Natural killer cell treated with Interleukin-12 subunit alpha and Interleukin-12 subunit beta and Interleukin-15 and Interleukin-18, amount 100 ng/mL, for 72 hours (primary cell): ENCODE data around the gene MYL6. TPM values are rescaled to one million over a fixed set of nuclear protein-coding genes. Genes with fewer than 3 reads are reported as not detected.
A peak's percentile ranks its signal among the peaks of the same experiment; 100 is the strongest.
"Not testable (repeated sequence)": the region's sequence is repeated elsewhere in the genome, so short reads cannot be mapped to it uniquely, and the experiment has no call there.

Experiments
- ATAC-seq, 2 donors: fragments of 150-1000 bp; cut with Tn5 transposase in 1 of 2; sonication (Bioruptor Pico), chemical (Tn5 transposase) in 1 of 2; 2 replicates each; pipeline ENCODE4 v1.10.0; 2021
- DNase-seq: peaks from one replicate; pipeline ENCODE4 v3.0.0; 2022; ENCODE audit warnings: low spot score
- H3K27ac Mint-ChIP-seq, 2 donors: 1 replicate in 1 of 2; 2 replicates in 1 of 2; pipeline ENCODE4 v1.8.0; 2022; ENCODE audit warnings: mixed read lengths in 2 of 2, mild to moderate bottlenecking in 1 of 2, moderate library complexity in 1 of 2
- H3K27me3 Mint-ChIP-seq, 2 donors: 1 replicate in 1 of 2; 2 replicates in 1 of 2; pipeline ENCODE4 v1.8.0; 2022; ENCODE audit warnings: mixed read lengths in 2 of 2
- H3K36me3 Mint-ChIP-seq: one replicate; pipeline ENCODE4 v1.8.0; 2022; ENCODE audit warnings: mixed read lengths
- H3K4me1 Mint-ChIP-seq, 2 donors: 1 replicate in 1 of 2; 2 replicates in 1 of 2; pipeline ENCODE4 v1.8.0; 2022; ENCODE audit warnings: low read depth in 2 of 2, mixed read lengths in 2 of 2, mild to moderate bottlenecking in 1 of 2
- H3K4me3 Mint-ChIP-seq: one replicate; pipeline ENCODE4 v1.8.0; 2022; ENCODE audit warnings: mixed read lengths
- H3K9me3 Mint-ChIP-seq: 2 replicates; pipeline ENCODE4 v1.8.0; 2022; ENCODE audit warnings: mixed read lengths
- total RNA-seq, 2 donors: library from RNA; stranded (reverse); gene quantifications; one replicate each; pipeline ENCODE4 v1.2.3, GENCODE V29; 2022

MYL6 gene
- total RNA-seq, result 1,000 to 10,000 TPM; 1,441 to 1,555 TPM

- DNase-seq (peak; percentile 94), ATAC-seq (peak; percentile 91 to 95)
- peaks cover 42 to 48% of the 10 kb centered on the region in 2 donors for H3K4me1 Mint-ChIP-seq
- peaks cover 35% of the 10 kb centered on the region for H3K36me3 Mint-ChIP-seq
- H3K27ac Mint-ChIP-seq, result peak within 1 kb of the TSS; percentile 94 to 98
- no peaks in the 10 kb centered on the region for H3K9me3 Mint-ChIP-seq
- H3K4me3 Mint-ChIP-seq, result peak within 1 kb of the TSS; percentile 100
- H3K27me3 Mint-ChIP-seq, result no peaks in the 10 kb centered on the region
Measured at GRCh38 chr12:56158029-56158925, at the start of gene MYL6. Gene MYL6 (plus strand): TSS chr12:56158359. CDS start chr12:56158402, 43 bp downstream.

- no peak overlapping the region for H3K27ac Mint-ChIP-seq
- ATAC-seq, result no peak
- no peaks in the 10 kb centered on the region for H3K9me3 Mint-ChIP-seq
- no peaks in the 10 kb centered on the region for H3K27me3 Mint-ChIP-seq
- H3K4me3 Mint-ChIP-seq, result no peak overlapping the region
- peaks cover 46% of the 10 kb centered on the region for H3K36me3 Mint-ChIP-seq
- peaks cover 12 to 24% of the 10 kb centered on the region in 2 donors for H3K4me1 Mint-ChIP-seq
- DNase-seq, result peak; percentile 49
Measured at GRCh38 chr12:56110571-56110970, 47.6 kb upstream of the MYL6 start.

DNA sequence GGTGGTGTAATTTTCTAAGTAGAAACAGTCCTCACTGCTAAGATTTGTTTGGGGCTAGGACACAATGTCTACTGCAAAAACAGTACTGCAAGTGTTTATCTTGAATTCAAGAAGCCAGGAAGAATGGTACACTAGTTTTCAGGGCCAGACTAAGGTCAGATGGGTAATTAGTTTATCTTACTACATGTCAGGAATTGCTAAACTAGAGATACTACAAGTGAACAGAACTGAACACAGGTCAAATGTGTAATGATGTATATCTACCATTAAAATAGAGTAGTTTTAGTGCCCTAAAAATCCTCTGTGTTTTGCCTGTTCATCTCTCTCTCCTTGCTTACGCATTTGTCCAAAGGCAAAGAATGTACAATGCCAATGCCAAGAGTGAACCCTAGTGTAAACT is 44.1 kb upstream of the MYL6 start:
- Mint-ChIP-seq H3K9me3 (no peaks in the 10 kb centered on the region), H3K4me3 (no peak overlapping the region), H3K27me3 (no peaks in the 10 kb centered on the region), H3K27ac (peak overlapping the region; percentile 62 to 64), H3K4me1 (peaks cover 16 to 29% of the 10 kb centered on the region in 2 donors), H3K36me3 (peaks cover 45% of the 10 kb centered on the region)
- no peak for DNase-seq
- ATAC-seq, result no peak

DNA sequence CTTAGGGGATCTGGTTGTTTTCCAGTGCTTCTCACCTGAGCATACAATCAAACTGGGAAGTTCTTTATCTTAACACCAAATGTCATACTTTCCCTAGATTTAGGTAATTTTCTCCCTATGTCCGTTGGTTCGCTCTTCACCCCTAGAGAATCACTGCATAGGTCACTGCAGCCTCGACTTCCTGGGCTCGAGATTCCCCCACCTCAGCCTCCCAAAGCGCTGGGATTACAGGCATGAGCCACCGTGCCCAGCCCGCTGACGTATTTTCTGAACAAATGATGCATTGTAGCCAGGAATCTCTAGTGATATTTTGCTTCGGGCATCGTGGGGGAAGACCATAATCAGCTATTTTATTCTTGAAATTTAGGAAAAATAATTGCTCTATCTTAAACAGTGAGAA is 42.8 kb upstream of the MYL6 start:
- ATAC-seq (no peak), DNase-seq (no peak)
- Mint-ChIP-seq H3K4me3 (peak overlapping the region; percentile 99), H3K27me3 (no peaks in the 10 kb centered on the region), H3K4me1 (peaks cover 22 to 36% of the 10 kb centered on the region in 2 donors), H3K36me3 (peaks cover 41% of the 10 kb centered on the region), H3K9me3 (no peaks in the 10 kb centered on the region), H3K27ac (peak overlapping the region; percentile 93 to 97)

- Mint-ChIP-seq H3K27me3 (no peaks in the 10 kb centered on the region), H3K36me3 (peaks cover 30% of the 10 kb centered on the region), H3K27ac (peak within 1 kb of the TSS; percentile 93 to 97), H3K9me3 (no peaks in the 10 kb centered on the region), H3K4me3 (peak within 1 kb of the TSS; percentile 99), H3K4me1 (peaks cover 22 to 36% of the 10 kb centered on the region in 2 donors)
- DNase-seq (peak; percentile 93), ATAC-seq (peak; percentile 66 to 81)
Measured at GRCh38 chr12:56116267-56117081, 41.7 kb upstream of the MYL6 start, which contains the start of gene RPL41. Gene RPL41 (plus strand): TSS chr12:56116633.

DNA sequence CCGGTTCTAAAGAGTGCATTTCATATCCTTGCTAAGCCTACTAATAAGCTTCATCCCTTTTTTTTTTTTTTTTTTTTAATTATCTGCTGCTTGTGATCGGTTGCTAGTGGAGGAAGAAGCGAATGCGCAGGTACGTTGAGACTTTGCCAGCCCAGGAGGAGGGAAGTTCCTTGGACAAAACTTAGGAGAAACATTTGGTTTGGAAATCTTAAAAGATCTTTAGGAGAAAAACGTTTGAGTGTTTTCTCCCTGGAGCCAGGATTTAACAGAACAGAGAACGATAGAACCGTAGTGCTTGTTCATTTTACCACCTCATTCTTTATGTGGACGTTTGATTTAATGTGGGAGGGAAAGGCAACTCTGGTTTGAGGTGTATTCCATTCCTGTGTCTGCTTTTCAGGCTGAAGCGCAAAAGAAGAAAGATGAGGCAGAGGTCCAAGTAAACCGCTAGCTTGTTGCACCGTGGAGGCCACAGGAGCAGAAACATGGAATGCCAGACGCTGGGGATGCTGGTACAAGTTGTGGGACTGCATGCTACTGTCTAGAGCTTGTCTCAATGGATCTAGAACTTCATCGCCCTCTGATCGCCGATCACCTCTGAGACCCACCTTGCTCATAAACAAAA is 41.0 kb upstream of the MYL6 start:
- Mint-ChIP-seq H3K36me3 (peaks cover 30% of the 10 kb centered on the region), H3K27ac (peak overlapping the region; percentile 93 to 97), H3K4me1 (peaks cover 22 to 36% of the 10 kb centered on the region in 2 donors), H3K4me3 (peak overlapping the region; percentile 99)
- not testable (repeated sequence) for H3K27me3 Mint-ChIP-seq, ATAC-seq, H3K9me3 Mint-ChIP-seq, DNase-seq

DNA sequence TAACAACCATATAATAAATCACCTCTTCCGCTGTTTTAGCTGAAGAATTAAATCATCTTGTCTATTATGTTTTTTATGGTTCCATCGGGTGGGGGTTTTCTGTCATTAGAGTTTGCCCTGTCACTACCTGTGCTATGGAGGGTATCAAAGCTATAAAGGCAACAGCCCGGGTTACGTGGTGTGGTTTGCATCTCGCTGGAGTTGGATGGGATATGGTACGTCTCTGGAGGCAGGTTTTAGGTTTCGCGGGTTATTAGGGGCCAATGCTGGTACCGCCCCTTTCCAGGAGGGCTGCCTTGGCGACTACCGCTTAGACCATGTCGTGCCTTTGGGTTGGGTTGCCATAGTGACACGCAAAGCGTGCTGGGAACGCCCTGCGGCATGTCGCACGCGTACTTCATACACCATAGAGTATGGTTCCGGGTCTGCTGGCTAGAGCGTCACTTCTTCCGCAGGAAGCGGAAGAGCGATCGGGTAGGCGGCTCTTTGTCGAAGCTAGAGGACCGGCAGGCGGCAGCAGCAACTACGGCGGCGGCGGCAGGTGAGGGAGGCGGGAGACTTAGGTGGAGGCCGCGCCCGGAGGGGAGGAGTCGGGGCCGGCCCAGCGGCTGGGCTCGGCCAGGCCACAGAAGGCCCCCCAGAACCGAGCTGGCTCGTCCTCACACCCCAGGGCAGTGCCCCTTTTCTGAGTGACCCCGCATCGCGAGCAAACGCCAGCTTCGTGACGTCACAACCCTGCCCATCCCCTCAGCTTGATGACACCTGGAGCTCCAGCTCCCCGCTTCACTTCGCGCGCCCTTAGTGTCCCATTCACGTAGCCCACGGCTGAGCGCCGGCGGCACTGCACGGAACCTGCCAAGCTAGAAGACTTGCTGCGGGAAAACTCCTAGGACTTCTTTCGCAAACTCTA is 40.1 kb upstream of the MYL6 start, which contains the start of gene ZC3H10:
TSS of gene ZC3H10 (plus strand) at position 489 of the 910 bp plus-strand sequence. CDS start 2,297 bp downstream, outside the sequence.
- DNase-seq (peak; percentile 99), ATAC-seq (peak; percentile 93)
- Mint-ChIP-seq H3K9me3 (no peaks in the 10 kb centered on the region), H3K27me3 (no peaks in the 10 kb centered on the region), H3K27ac (peak within 1 kb of the TSS; percentile 93 to 97), H3K4me1 (peaks cover 22 to 36% of the 10 kb centered on the region in 2 donors), H3K36me3 (peaks cover 29% of the 10 kb centered on the region), H3K4me3 (peak within 1 kb of the TSS; percentile 99)

GRCh38 chr12:56118688-56119357 is 39.3 kb upstream of the MYL6 start:
- Mint-ChIP-seq H3K9me3 (no peaks in the 10 kb centered on the region), H3K4me1 (peaks cover 25 to 35% of the 10 kb centered on the region in 2 donors), H3K36me3 (peaks cover 21% of the 10 kb centered on the region), H3K27me3 (no peaks in the 10 kb centered on the region), H3K4me3 (peak overlapping the region; percentile 99), H3K27ac (peak overlapping the region; percentile 93 to 97)
- no peak for ATAC-seq
- no peak for DNase-seq

GRCh38 chr12:56119361-56119796 is 38.8 kb upstream of the MYL6 start:
- H3K4me3 Mint-ChIP-seq, result peak overlapping the region; percentile 99
- peak overlapping the region; percentile 93 to 97 for H3K27ac Mint-ChIP-seq
- no peaks in the 10 kb centered on the region for H3K27me3 Mint-ChIP-seq
- H3K4me1 Mint-ChIP-seq, result peaks cover 29 to 39% of the 10 kb centered on the region in 2 donors
- DNase-seq (peak; percentile 74), ATAC-seq (no peak)
- peaks cover 17% of the 10 kb centered on the region for H3K36me3 Mint-ChIP-seq
- H3K9me3 Mint-ChIP-seq, result no peaks in the 10 kb centered on the region

DNA sequence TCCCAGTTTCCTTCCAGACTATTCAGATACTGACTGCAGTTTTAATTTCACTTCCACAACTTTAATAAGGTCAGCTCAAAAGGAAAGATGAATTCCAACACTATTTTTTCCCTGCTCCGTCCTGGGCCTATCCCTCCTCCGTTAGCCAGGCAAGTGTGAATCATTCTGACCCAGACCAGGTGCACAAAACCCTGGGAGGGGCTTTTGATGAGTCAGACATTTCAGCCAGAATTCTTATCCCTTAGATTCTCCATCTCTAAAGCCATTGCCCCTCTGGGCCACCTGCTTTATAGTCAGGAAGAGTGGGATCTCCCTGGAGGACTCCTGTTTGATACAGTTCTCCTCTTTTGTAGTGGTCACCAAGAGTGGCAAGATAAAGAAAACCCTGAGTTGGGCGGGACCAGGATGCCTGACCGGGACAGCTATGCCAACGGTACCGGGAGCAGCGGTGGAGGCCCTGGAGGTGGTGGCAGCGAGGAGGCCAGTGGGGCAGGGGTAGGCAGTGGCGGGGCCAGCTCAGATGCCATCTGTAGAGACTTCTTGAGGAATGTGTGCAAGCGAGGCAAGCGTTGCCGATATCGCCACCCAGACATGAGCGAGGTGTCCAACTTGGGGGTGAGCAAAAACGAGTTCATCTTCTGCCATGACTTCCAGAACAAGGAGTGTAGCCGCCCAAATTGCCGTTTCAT is 37.9 kb upstream of the MYL6 start:
- Mint-ChIP-seq H3K4me1 (peaks cover 32 to 40% of the 10 kb centered on the region in 2 donors), H3K27me3 (no peaks in the 10 kb centered on the region), H3K9me3 (no peaks in the 10 kb centered on the region), H3K27ac (no peak overlapping the region), H3K4me3 (no peak overlapping the region), H3K36me3 (peaks cover 17% of the 10 kb centered on the region)
- no peak for DNase-seq
- no peak for ATAC-seq

- Mint-ChIP-seq H3K36me3 (peaks cover 17% of the 10 kb centered on the region), H3K4me1 (peaks cover 36 to 46% of the 10 kb centered on the region in 2 donors), H3K27me3 (no peaks in the 10 kb centered on the region), H3K9me3 (no peaks in the 10 kb centered on the region), H3K4me3 (no peak overlapping the region), H3K27ac (peak overlapping the region in 1 of 2 donors; percentile 45)
- DNase-seq, result no peak
- ATAC-seq, result no peak
Measured at GRCh38 chr12:56121204-56121870, 36.8 kb upstream of the MYL6 start.
